EL (cell line): Measurements from ENCODE around the gene ABLIM2.

ENCODE experiments used
- DNase-seq: peaks from one replicate; pipeline ENCODE4 v3.0.0-alpha.2; 2016

ABLIM2 gene

GRCh38 chr4:8133897-8134563 is 24.6 kb downstream of the ABLIM2 start:
- no peak for DNase-seq

- DNase-seq, result no peak
Measured at GRCh38 chr4:8132947-8133705, 25.5 kb downstream of the ABLIM2 start.

- no peak for DNase-seq
Measured at GRCh38 chr4:8132400-8132799, 26.2 kb downstream of the ABLIM2 start.

GRCh38 chr4:8131826-8132225 is 26.8 kb downstream of the ABLIM2 start:
- no peak for DNase-seq

GRCh38 chr4:8131210-8131609 is 27.4 kb downstream of the ABLIM2 start:
- no peak for DNase-seq

- no peak for DNase-seq
Measured at GRCh38 chr4:8130346-8131066, 28.1 kb downstream of the ABLIM2 start.

- DNase-seq, result no peak
Measured at GRCh38 chr4:8129785-8130184, 28.8 kb downstream of the ABLIM2 start.

- DNase-seq, result no peak
Measured at GRCh38 chr4:8129136-8129535, 29.5 kb downstream of the ABLIM2 start.

- DNase-seq, result no peak
Measured at GRCh38 chr4:8128100-8128856, 30.3 kb downstream of the ABLIM2 start.

GRCh38 chr4:8127051-8127826 is 31.4 kb downstream of the ABLIM2 start:
- DNase-seq, result no peak

GRCh38 chr4:8126523-8126922 is 32.1 kb downstream of the ABLIM2 start:
- no peak for DNase-seq

GRCh38 chr4:8125526-8126056 is 33.0 kb downstream of the ABLIM2 start:
- no peak for DNase-seq

- DNase-seq, result no peak
Measured at GRCh38 chr4:8123870-8124269, 34.7 kb downstream of the ABLIM2 start.

- peak; percentile 31 for DNase-seq
Measured at GRCh38 chr4:8123389-8123788, 35.2 kb downstream of the ABLIM2 start.

- DNase-seq, result no peak
Measured at GRCh38 chr4:8122746-8123145, 35.9 kb downstream of the ABLIM2 start.

- no peak for DNase-seq
Measured at GRCh38 chr4:8121292-8122015, 37.2 kb downstream of the ABLIM2 start.

GRCh38 chr4:8120501-8120900 is 38.1 kb downstream of the ABLIM2 start:
- DNase-seq, result no peak

- DNase-seq, result no peak
Measured at GRCh38 chr4:8119877-8120276, 38.7 kb downstream of the ABLIM2 start.

GRCh38 chr4:8118531-8118930 is 40.1 kb downstream of the ABLIM2 start:
- no peak for DNase-seq

- DNase-seq, result no peak
Measured at GRCh38 chr4:8118035-8118434, 40.6 kb downstream of the ABLIM2 start.

- DNase-seq, result peak; percentile 32
Measured at GRCh38 chr4:8117278-8117682, 41.3 kb downstream of the ABLIM2 start.
